ENCODE measurements around the gene NOTCH1.
A peak's percentile ranks its signal among the peaks of the same experiment; 100 is the strongest.

NOTCH1 gene

DNA sequence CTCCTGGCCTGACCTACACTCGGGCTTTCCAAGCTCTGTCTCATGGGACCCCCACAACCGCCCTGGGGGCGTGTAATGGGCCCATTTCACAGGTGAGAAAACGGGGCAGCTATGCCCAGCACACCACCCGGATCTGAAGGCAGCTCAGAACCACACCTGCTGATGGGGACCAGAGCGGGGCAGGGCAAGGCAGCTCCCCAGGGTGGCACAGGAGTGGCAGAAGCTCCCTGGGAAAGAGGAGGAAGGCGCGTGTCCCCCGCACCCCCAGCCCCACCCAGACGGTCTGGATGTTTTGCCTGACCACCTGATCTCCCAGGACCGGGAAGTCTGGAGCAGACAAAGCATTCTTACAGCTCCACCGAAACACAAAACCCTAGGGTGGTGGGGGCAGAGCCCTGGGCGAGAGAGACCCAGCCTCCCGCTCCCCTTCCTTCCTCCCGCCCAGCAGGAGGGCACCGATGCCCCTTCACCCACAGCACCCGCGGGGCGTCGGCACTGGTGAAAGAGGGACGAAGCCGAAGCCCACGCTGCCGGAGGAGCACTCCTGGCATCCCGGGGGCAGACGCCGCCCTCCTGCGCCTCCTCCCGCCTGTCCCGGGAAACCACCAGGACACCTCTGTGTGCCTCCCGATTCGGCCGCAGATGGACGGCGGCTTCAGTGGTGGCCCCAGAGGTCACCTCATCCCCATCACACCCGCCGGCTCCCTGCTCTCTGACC lies 14.5 kb downstream of the NOTCH1 start:
- H3K36me3 Mint-ChIP-seq (ENCODE audit: low read depth), result peaks cover 64% of the 10 kb centered on the region
- H3K27ac Mint-ChIP-seq, result peak overlapping the region; percentile 75
- intact Hi-C loops (cut with micrococcal nuclease), result loop anchor here (5.0 kb wide), 2 partner anchors 44 to 86 kb away; no protein-coding TSS in a partner anchor
- H3K27me3 Mint-ChIP-seq, result peaks cover 19% of the 10 kb centered on the region
- H3K4me3 Mint-ChIP-seq, result no peak overlapping the region
- peaks cover 87% of the 10 kb centered on the region for H3K4me1 Mint-ChIP-seq (ENCODE audit: low read depth)
- no peaks in the 10 kb centered on the region for H3K9me3 Mint-ChIP-seq

DNA sequence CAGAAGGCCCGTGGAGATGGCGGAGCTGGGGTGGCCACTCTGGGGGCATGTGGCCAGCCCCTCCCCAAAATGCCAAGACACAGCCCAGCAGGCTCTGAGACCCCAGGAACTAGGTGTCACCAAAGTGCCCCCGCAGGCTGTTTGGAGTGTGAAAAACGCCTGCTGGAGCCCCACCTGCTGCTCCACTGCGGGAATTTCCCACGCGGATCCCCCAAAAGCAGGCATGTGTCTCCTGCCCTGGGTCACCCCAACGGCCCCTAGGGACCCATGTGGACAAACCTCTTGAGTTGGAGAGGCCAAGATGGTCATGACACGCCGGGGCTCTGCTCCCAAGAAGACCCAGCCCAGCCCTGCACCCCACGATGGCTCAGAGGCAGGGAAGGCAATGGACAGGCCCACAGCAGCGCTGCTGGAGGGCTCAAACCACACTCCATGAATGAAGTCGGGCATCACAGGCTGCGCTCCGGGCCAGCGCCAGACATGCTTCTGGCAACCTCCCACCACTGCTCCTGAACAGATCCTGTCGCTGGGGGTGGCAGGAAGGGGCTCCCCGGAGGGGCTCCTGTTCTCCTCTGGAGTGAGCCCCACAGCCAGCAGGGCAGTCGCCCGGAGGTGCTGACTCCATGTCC lies 15.3 kb downstream of the NOTCH1 start:
- intact Hi-C loops (cut with micrococcal nuclease), result loop anchor here (5.0 kb wide), 2 partner anchors 43 to 87 kb away; no protein-coding TSS in a partner anchor
- Mint-ChIP-seq H3K36me3 (ENCODE audit: low read depth) (peaks cover 67% of the 10 kb centered on the region), H3K4me1 (ENCODE audit: low read depth) (peaks cover 89% of the 10 kb centered on the region), H3K27ac (peak overlapping the region; percentile 75), H3K27me3 (peaks cover 19% of the 10 kb centered on the region), H3K9me3 (no peaks in the 10 kb centered on the region), H3K4me3 (no peak overlapping the region)

DNA sequence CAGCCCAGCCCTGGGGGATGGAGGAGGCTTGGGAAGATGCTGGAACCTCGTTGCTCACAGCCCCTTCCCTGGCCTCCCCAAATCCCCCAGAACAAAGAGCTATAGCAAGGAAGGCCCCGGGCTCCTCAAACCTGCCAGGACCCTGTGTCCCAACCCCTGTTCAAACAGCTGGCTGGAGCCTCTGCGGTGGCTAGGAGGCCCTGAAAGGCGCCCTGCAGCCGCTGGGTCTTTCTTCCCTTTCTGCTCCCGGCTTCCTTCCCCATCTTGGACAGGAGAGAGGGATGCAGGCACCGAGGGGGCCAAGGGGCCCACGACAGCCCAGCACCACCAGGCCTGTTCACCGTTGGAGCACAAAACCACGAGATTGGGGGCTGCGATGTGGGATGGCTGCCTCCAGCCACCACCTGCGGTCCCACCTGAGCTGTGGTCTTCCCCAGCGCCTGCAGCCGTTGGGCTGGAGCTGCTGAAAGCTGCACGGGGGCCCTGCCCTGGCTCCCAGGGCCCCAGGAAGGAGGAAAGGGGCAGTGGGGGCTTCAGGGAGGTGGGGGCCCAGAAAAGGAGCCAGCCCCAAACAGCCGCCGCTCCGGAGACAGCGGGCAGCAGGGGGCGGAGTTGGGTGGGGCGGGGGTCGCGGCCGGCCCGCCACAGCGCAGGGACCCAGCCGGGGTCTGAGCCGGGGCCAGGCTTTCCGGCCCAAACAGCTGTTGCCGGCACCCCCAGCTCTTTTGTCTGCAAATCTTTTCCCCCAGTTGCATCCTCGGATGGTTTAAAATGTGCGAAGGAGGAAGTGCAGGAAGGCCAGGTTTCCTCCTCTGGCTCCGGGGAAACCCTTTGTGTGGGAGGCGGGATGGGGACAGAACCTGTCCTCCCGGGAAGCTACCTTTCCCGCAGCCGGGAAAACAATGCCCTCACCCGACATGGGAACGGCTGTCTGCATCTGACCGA lies 16.1 kb downstream of the NOTCH1 start:
- peaks cover 75% of the 10 kb centered on the region for H3K36me3 Mint-ChIP-seq (ENCODE audit: low read depth)
- peaks cover 92% of the 10 kb centered on the region for H3K4me1 Mint-ChIP-seq (ENCODE audit: low read depth)
- H3K27ac Mint-ChIP-seq, result no peak overlapping the region
- H3K9me3 Mint-ChIP-seq, result no peaks in the 10 kb centered on the region
- peaks cover 19% of the 10 kb centered on the region for H3K27me3 Mint-ChIP-seq
- H3K4me3 Mint-ChIP-seq, result peak overlapping the region; percentile 13
- intact Hi-C loops (cut with micrococcal nuclease), result loop anchor here (5.0 kb wide), 2 partner anchors 42 to 88 kb away; no protein-coding TSS in a partner anchor

DNA sequence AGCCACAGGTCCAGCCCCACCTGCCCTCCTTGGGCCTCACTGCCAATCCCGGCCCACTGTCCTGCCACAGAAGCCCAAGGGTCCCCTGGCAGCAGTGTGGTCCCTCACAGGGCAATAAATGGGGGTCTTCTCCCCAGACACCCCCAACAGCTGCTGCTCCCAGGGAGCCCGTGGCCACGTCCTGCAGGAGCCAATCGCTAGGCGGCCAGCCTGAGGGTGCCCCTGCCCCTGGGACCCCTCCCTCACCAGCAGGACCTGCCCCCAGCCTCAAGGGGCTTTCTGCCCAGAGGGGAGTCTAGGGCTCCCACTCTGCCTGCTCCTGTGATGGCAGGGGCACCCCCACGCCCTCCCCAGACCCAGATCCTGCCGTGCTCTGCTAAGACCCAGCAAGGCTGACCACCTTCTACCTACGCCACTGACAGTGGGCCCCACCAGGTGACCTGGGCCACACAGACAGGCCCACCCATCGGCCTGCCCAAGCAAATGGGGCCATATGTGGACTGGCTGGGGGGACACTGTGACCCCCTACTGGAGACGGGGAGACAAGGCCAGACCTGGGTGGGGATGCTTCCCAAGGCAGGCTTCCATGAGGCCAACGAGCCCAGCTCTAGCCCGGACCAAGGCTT lies 17.0 kb downstream of the NOTCH1 start:
- Mint-ChIP-seq H3K27me3 (peaks cover 19% of the 10 kb centered on the region), H3K4me1 (ENCODE audit: low read depth) (peaks cover 90% of the 10 kb centered on the region), H3K36me3 (ENCODE audit: low read depth) (peaks cover 72% of the 10 kb centered on the region), H3K4me3 (peak overlapping the region; percentile 20), H3K9me3 (no peaks in the 10 kb centered on the region), H3K27ac (no peak overlapping the region)
- intact Hi-C loops (cut with micrococcal nuclease), result no loop called here

DNA sequence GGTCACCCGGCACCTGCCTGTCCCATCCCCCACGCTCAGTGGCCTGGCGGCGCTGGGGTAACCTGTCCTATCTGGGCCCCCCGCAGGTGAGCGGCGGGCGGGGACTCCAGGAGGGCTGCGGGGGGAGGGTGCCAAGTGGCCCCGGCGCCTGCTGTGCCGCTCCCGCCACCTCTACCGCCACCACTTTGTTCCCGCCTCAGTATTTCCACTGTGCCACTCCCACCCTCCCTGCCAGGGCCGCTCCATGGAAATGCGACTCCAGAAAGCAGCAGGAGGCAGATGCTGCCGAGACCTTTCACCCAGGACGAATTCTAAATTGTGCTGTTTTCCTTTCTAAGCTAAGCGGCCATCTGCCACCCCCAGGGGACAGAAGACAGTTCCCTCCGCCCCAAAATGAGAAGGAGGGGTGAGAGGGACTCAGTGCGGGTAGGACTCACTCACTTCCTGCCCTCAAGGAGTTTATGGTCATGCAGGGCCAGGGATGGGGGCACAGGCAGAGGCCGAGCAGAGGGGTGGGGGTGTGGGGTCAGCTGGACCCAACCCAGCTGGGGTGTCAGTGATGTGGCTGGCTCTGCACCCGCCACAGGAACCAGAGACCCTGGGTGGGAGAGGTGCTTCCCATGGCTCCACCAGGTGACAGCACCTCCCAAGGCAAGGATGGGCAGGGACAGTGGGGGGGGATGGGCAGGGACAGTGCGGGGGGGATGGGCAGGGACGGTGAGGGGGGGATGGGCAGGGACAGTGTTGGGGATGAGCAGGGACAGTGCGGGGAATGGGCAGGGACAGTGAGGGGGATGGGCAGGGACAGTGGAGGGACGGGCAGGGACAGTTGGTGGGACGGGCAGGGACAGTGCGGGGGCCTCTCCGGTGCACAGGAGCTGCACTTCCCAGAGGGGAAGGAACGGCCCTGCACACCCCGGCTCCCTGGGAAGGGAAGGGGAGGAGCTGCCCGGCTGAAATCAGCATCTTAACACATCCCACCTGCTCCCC lies 17.8 kb downstream of the NOTCH1 start:
- Mint-ChIP-seq H3K4me1 (ENCODE audit: low read depth) (peaks cover 90% of the 10 kb centered on the region), H3K27me3 (peaks cover 19% of the 10 kb centered on the region), H3K4me3 (no peak overlapping the region), H3K36me3 (ENCODE audit: low read depth) (peaks cover 72% of the 10 kb centered on the region), H3K27ac (no peak overlapping the region), H3K9me3 (no peaks in the 10 kb centered on the region)
- intact Hi-C loops (cut with micrococcal nuclease), result no loop called here

DNA sequence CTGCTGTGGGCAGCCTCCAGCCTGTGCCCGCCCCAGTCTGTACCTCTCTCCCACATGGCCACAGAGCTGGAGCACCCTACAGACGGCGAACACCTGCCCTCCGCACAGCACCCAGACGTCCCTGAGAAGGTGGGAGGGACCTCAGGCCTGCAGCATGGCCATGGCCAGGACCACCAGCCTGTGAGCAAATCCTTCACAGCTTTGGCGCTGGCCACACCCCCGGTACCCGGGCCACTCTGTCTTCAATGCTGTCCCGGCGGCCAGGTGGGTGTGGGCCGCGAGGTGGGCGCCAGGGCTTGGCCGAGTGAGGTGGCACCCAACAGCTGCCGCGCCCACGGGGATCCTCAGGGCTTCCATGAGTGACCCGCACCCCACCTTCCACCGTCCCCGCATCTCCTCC lies 18.7 kb downstream of the NOTCH1 start:
- H3K9me3 Mint-ChIP-seq, result no peaks in the 10 kb centered on the region
- H3K27ac Mint-ChIP-seq, result no peak overlapping the region
- intact Hi-C loops (cut with micrococcal nuclease), result no loop called here
- peaks cover 72% of the 10 kb centered on the region for H3K36me3 Mint-ChIP-seq (ENCODE audit: low read depth)
- H3K4me1 Mint-ChIP-seq (ENCODE audit: low read depth), result peaks cover 90% of the 10 kb centered on the region
- peaks cover 14% of the 10 kb centered on the region for H3K27me3 Mint-ChIP-seq
- no peak overlapping the region for H3K4me3 Mint-ChIP-seq

DNA sequence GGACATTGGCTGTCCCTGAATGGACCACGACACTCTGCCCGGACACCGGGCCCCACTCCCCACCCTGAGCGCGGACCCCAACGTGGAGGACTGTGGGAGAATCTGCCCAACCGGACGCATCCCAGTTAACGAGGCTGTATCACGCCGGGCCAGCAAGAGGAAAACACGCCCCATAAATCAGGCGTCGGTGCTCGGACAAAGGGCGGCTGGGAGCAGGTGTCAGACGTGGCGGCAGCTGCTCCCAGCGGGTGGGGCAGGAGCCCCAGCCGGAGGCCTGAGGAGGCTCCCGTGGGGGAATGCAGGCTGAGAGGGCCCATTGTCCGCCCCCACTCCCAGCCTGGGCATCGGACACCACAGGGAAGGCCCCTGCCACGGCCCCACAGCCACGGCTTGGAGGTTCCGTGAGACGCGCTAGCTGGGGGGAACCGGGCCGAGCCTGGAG lies 19.2 kb downstream of the NOTCH1 start:
- H3K27me3 Mint-ChIP-seq, result peaks cover 9% of the 10 kb centered on the region
- no peak overlapping the region for H3K4me3 Mint-ChIP-seq
- intact Hi-C loops (cut with micrococcal nuclease), result no loop called here
- no peaks in the 10 kb centered on the region for H3K9me3 Mint-ChIP-seq
- H3K36me3 Mint-ChIP-seq (ENCODE audit: low read depth), result peaks cover 74% of the 10 kb centered on the region
- no peak overlapping the region for H3K27ac Mint-ChIP-seq
- peaks cover 90% of the 10 kb centered on the region for H3K4me1 Mint-ChIP-seq (ENCODE audit: low read depth)

DNA sequence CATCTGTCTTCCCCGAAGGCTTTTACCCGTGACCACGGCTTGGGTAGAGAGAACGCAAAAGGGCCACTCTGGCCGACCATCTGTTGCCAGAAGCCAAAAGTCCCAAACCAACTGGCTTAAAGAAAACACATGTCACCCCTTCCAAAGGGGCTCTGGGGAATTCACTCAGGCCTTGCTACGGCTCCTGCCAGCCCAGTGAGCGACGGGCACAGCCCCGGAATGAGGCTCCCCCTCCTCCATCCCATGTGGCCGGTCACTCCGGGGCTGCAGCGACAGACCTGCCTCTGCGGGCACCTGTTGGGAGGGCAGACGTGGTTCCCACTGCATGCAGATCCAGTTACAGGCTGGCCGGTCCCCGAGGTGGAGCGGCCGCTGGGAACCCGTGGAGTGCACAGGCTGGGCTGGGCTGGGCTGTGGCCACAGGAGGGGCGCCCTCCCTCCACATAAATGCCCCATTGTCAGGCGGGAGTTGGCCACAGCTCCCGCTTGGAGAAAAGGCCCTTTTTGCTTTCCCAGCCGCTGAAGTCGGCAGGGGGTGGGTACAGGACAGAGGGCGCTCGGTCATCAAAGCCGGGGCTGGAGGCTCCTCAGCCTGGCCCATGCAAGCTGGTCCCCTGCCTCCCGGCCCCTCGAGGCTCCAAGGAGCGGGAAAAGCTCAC lies 19.9 kb downstream of the NOTCH1 start:
- H3K36me3 Mint-ChIP-seq (ENCODE audit: low read depth), result peaks cover 73% of the 10 kb centered on the region
- no peaks in the 10 kb centered on the region for H3K9me3 Mint-ChIP-seq
- no peak overlapping the region for H3K27ac Mint-ChIP-seq
- H3K4me3 Mint-ChIP-seq, result no peak overlapping the region
- peaks cover 90% of the 10 kb centered on the region for H3K4me1 Mint-ChIP-seq (ENCODE audit: low read depth)
- peaks cover 3% of the 10 kb centered on the region for H3K27me3 Mint-ChIP-seq
- intact Hi-C loops (cut with micrococcal nuclease), result no loop called here

DNA sequence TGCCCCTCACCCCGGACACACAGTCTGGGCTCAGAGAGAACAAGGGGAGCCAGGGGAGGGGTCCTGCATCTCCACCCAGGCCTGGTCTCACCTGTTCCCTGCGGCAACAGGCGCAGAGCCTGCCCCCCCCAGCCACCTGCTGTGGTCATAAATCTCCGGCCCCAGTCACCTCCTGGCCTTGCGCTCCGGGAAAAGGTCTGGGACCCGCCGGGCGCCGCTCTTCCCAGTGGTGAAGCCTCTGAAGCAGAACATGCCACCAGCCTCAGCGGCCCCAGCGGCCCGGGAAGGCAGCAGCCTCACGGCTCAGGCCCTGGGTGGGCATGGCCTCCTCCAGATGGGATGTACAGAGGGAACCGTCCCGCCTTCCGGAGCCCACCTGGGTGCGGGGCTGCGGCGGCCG lies 20.6 kb downstream of the NOTCH1 start:
- intact Hi-C loops (cut with micrococcal nuclease), result no loop called here
- Mint-ChIP-seq H3K4me3 (no peak overlapping the region), H3K9me3 (no peaks in the 10 kb centered on the region), H3K27ac (no peak overlapping the region), H3K36me3 (ENCODE audit: low read depth) (peaks cover 74% of the 10 kb centered on the region), H3K4me1 (ENCODE audit: low read depth) (peaks cover 90% of the 10 kb centered on the region), H3K27me3 (peaks cover under 1% of the 10 kb centered on the region)

DNA sequence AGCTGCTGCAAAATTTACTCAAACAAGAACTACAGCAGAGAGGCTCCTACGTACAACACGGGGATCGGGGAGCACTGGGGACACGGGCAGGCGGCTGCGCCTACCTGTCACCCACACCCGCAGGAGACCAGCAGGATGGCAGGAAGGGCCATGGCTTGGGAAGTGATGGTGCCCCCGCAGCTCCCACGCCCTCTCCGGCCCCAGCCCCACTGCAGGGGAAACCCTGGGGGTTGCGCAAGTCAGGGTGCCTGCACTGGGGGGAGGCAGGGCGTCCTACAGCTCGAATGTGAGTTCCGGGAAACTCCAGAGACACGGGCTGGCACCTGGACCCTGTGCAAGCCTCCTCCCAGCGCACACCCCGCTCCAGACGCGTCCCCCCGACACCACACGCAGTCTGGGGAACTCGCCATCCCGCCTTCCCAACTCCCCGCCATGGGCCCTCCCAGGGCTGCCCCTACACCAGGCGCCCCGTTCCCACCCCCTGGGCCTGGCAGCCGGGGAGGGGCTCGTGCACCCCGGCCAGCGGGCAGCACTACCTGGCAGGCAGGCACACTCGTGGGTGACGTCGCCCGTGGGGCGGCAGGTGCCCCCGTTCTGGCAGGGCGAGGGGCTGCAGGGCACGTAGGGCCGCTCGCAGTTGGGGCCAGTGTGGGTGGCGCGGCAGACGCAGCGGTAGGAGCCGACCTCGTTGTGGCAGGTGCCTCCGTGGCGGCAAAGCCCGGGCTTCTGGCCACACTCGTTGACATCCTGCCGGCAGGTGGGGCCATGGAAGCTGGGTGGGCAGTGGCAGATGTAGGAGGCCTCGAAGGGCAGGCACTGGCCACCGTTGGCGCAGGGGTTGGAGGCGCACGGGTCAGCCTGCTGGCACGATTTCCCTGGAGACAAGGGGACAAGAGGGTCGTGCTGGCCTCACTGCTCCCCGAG lies 23.3 kb downstream of the NOTCH1 start:
- Mint-ChIP-seq H3K36me3 (ENCODE audit: low read depth) (peaks cover 94% of the 10 kb centered on the region), H3K27ac (peak overlapping the region; percentile 95), H3K4me1 (ENCODE audit: low read depth) (peaks cover 67% of the 10 kb centered on the region), H3K4me3 (peak overlapping the region; percentile 60), H3K27me3 (no peaks in the 10 kb centered on the region), H3K9me3 (no peaks in the 10 kb centered on the region)
- intact Hi-C loops (cut with micrococcal nuclease), result no loop called here

DNA sequence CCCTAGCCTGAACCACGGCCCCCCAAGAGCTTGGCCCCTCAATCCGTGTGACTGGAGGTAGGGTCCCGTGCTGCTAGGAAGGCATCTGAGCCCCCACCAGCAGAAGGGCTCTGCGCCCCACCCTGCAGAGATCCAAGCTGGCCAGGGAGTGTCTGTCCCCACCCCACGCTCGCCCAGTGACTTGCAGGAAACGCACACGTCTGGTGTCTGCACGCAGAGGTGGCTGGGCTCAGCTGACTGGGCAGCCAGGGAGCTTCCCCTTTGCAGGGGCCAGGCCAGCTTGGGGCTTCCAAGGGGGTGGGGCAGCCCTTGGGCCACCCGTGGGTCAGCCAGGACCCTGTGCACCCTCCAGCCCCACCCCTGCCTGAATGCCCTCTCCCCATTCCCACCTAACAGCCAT lies 24.3 kb downstream of the NOTCH1 start:
- H3K36me3 Mint-ChIP-seq (ENCODE audit: low read depth), result peaks cover 94% of the 10 kb centered on the region
- H3K27ac Mint-ChIP-seq, result peak overlapping the region; percentile 95
- no peaks in the 10 kb centered on the region for H3K27me3 Mint-ChIP-seq
- H3K4me1 Mint-ChIP-seq (ENCODE audit: low read depth), result peaks cover 58% of the 10 kb centered on the region
- intact Hi-C loops (cut with micrococcal nuclease), result no loop called here
- no peaks in the 10 kb centered on the region for H3K9me3 Mint-ChIP-seq
- peak overlapping the region; percentile 67 for H3K4me3 Mint-ChIP-seq
